ENCODE measurements around the gene KCNK5.

The KCNK5 gene

DNA sequence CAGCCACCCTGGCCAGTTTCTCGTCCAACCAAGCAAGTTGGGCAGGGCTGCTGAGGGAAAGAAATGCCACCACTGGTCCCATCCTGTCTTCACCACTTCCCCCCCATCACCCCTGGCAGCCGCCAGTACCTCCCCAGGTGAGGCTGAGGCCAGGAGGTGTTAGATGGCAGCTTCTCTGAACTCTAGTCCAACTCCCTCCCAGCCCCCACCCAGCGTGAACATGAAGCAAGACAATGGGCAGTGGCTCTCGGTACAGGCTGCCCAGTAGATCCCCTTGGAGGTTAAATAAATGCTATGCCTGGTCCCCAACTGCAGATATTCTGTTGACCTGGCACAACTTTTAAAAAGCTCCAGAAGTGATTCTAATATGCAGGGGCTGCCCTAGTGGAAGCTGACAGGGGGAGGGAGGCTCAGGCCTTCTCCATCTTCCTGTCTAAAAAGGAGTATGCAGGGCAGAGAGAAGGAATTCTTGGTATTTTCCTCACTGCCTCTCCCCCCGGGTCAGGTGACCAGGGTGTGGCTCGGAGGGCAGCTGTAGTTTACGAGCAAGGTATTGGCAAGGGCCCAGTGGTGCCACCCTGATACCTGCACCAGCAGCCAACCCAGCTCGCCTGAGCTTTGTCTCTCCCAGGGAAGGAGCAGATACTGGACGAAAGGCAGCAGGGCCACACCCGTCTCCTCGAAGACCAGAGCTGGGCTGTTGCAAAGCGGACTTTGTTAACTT is 25.7 kb downstream of the KCNK5 start:
- Histone ChIP-seq H3K4me2 (ENCODE audit: low read length) (no peak overlapping the region), H3K9me3 (replicated peaks; ENCODE audit: low read length) (no peaks in the 10 kb centered on the region), H3K4me1 (ENCODE audit: control insufficient read depth, insufficient read depth, low read length) (no peaks in the 10 kb centered on the region), H3K9ac (ENCODE audit: low read depth, low read length) (no peak overlapping the region), H3K27me3 (ENCODE audit: control insufficient read depth, insufficient read depth, low read length) (no peaks in the 10 kb centered on the region), H3K4me3 (ENCODE audit: low read length) (no peak overlapping the region), H3K36me3 (ENCODE audit: insufficient read depth, low read length) (no peaks in the 10 kb centered on the region)

DNA sequence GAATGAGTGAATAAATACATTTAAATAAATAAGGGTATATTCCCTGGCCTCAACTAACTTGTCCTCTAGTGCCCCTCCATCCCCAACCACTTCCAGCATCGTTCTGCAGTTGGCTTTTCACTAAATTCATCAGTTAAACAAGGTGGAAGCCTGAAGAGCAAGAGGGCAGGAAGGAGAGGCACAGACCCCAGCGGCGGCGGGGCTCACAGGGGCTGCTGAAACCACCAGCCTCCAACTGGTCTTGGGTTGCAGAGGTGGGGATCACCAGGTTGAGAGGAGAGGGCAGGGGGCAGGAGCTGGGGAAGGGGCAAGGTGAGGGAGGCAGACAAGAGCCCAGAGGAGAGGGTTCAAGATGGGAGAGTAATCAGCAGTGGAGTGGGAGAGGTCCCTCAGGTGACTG is 27.1 kb downstream of the KCNK5 start:
- no peak overlapping the region for H3K4me3 ChIP-seq (ENCODE audit: low read length)
- H3K4me2 ChIP-seq (ENCODE audit: low read length): no peak overlapping the region
- H3K9ac ChIP-seq (ENCODE audit: low read depth, low read length): no peak overlapping the region
- no peaks in the 10 kb centered on the region for H3K4me1 ChIP-seq (ENCODE audit: control insufficient read depth, insufficient read depth, low read length)
- no peaks in the 10 kb centered on the region for H3K36me3 ChIP-seq (ENCODE audit: insufficient read depth, low read length)
- no peaks in the 10 kb centered on the region for H3K9me3 ChIP-seq (replicated peaks; ENCODE audit: low read length)
- H3K27me3 ChIP-seq (ENCODE audit: control insufficient read depth, insufficient read depth, low read length): no peaks in the 10 kb centered on the region

DNA sequence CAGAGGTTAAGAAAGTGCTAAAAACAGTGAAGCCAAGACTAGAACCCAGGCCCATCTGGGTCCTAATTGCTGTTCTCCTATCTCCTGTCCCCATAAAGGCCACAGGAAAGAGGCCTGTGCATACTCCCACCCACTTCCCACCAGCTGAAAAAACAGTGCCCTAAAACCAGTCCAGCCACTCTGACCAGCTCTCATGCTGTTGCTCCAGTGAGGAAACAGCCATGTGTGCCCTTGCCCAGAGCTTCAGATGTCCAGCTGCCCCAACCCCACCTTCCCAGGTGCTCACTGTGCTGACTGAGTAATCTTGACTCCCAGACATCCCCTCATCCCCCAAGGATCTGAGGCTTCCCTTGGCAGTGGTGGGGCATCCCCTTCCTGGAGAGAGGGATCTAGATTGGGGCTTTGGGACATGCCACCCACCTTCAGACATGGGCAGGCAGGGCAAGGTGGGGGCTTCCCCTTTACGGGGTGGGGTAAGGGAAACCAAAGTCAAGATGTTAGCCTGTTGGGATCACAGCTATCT is 28.7 kb downstream of the KCNK5 start:
- Histone ChIP-seq H3K9ac (ENCODE audit: low read depth, low read length) (no peak overlapping the region), H3K4me1 (ENCODE audit: control insufficient read depth, insufficient read depth, low read length) (no peaks in the 10 kb centered on the region), H3K27me3 (ENCODE audit: control insufficient read depth, insufficient read depth, low read length) (no peaks in the 10 kb centered on the region), H3K4me2 (ENCODE audit: low read length) (no peak overlapping the region), H3K36me3 (ENCODE audit: insufficient read depth, low read length) (no peaks in the 10 kb centered on the region), H3K9me3 (replicated peaks; ENCODE audit: low read length) (no peaks in the 10 kb centered on the region), H3K4me3 (ENCODE audit: low read length) (no peak overlapping the region)

DNA sequence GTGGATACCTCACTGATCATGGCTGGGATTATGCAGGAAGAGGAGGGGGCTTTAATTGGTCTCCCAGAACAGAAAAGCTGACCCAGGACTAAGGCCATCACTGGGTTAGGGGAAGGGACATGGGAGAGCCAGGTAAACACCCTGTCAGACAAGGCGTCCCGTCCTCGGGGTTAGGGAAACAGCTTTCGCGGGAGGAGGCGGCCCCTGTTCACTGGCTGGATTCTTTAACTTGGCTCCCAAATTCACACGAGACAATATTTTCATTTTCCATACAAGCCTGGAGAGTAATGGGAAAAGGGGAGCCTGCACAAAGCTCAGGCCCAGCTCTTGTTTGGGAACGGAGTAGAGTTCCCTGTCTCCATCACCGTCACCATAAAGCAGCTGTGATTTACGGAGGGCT is 29.3 kb downstream of the KCNK5 start:
- Histone ChIP-seq H3K4me2 (ENCODE audit: low read length) (no peak overlapping the region), H3K9me3 (replicated peaks; ENCODE audit: low read length) (no peaks in the 10 kb centered on the region), H3K27me3 (ENCODE audit: control insufficient read depth, insufficient read depth, low read length) (no peaks in the 10 kb centered on the region), H3K4me3 (ENCODE audit: low read length) (no peak overlapping the region), H3K9ac (ENCODE audit: low read depth, low read length) (no peak overlapping the region), H3K36me3 (ENCODE audit: insufficient read depth, low read length) (no peaks in the 10 kb centered on the region), H3K4me1 (ENCODE audit: control insufficient read depth, insufficient read depth, low read length) (no peaks in the 10 kb centered on the region)

DNA sequence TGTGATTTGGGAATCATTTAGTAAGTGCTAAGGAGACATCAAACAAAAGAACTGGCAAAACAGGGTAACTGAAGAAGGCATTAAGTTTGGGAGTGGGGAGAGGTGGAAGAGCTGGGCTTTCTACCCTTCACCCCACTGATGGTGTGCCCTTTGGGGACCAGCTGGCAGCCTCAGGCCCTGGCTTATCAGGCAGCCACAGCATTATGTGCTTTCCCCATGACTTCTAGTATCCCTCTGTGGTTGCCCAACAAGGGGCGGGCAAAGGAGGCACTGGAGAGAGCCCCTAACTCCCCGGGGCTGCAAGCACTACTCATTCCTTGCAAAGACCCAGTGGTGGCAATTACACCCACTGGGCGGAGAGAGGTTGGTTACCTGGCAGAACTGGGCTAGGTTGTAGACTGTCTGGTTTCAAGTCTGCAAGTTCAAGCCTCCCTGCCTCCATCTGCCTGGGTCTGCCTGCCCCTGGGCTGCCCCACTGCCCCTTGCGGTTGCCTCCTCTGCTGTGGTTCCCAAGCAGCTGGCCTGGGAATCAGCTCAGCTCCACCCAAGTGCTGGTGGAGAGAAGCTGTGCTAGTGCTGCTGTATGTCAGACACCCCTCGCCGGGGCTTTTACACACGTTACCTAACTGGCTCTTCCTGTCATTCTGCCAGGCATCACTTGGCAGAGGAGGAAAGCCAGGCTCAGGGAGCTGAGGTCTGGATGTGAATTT is 29.9 kb downstream of the KCNK5 start:
- Histone ChIP-seq H3K9me3 (replicated peaks; ENCODE audit: low read length) (no peaks in the 10 kb centered on the region), H3K9ac (ENCODE audit: low read depth, low read length) (no peak overlapping the region), H3K4me3 (ENCODE audit: low read length) (no peak overlapping the region), H3K27me3 (ENCODE audit: control insufficient read depth, insufficient read depth, low read length) (no peaks in the 10 kb centered on the region), H3K36me3 (ENCODE audit: insufficient read depth, low read length) (no peaks in the 10 kb centered on the region), H3K4me2 (ENCODE audit: low read length) (no peak overlapping the region), H3K4me1 (ENCODE audit: control insufficient read depth, insufficient read depth, low read length) (no peaks in the 10 kb centered on the region)

DNA sequence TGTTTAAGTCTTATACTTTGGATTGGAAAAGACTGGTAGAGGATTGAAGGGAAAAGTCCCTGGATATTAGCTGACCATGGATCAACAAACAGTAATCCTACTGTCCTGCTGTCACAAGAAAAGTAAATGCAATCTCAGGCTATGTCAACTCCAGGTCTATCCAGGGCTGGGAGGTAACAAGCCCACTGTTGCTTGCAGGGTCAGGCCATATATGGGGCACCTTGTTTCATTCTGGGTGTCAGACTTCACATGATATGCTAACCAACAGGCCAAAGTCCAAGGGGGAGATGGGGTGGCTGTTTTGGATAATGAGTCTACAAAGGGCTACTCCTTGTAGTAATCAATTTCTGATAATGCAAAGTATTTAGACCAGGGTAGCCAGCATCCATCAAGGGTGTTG is 30.7 kb downstream of the KCNK5 start:
- Histone ChIP-seq H3K4me2 (ENCODE audit: low read length) (no peak overlapping the region), H3K4me1 (ENCODE audit: control insufficient read depth, insufficient read depth, low read length) (no peaks in the 10 kb centered on the region), H3K36me3 (ENCODE audit: insufficient read depth, low read length) (no peaks in the 10 kb centered on the region), H3K9me3 (replicated peaks; ENCODE audit: low read length) (no peaks in the 10 kb centered on the region), H3K9ac (ENCODE audit: low read depth, low read length) (no peak overlapping the region), H3K4me3 (ENCODE audit: low read length) (no peak overlapping the region), H3K27me3 (ENCODE audit: control insufficient read depth, insufficient read depth, low read length) (no peaks in the 10 kb centered on the region)

DNA sequence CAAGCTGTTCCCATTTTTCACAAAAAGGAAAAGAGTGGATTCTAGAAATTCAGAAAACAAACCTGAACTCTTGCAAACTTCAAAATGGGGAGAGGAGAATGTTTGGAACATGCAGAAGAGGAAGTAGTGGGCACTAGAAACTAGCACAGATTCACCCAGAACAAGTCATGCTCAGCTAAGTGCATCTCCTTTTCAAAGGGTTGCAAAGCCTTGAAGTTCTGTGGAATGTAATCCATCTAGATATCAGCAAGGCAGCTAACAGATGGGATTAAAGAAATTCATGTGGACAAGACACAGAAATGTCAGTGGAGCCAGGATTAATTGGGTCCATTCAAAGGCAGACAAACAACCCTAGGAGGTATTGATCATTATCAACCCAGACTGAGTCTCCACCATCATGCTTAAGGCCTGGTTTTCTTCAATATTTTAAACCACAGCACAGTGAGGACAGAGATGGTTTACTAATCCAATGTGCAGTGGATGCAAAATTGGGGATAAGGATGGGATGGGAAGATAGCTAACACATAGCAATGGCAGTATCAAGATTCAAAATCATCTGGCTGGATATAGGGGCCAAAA is 31.3 kb downstream of the KCNK5 start:
- Histone ChIP-seq H3K9me3 (replicated peaks; ENCODE audit: low read length) (no peaks in the 10 kb centered on the region), H3K36me3 (ENCODE audit: insufficient read depth, low read length) (no peaks in the 10 kb centered on the region), H3K4me2 (ENCODE audit: low read length) (no peak overlapping the region), H3K4me1 (ENCODE audit: control insufficient read depth, insufficient read depth, low read length) (no peaks in the 10 kb centered on the region), H3K4me3 (ENCODE audit: low read length) (no peak overlapping the region), H3K27me3 (ENCODE audit: control insufficient read depth, insufficient read depth, low read length) (no peaks in the 10 kb centered on the region), H3K9ac (ENCODE audit: low read depth, low read length) (no peak overlapping the region)

DNA sequence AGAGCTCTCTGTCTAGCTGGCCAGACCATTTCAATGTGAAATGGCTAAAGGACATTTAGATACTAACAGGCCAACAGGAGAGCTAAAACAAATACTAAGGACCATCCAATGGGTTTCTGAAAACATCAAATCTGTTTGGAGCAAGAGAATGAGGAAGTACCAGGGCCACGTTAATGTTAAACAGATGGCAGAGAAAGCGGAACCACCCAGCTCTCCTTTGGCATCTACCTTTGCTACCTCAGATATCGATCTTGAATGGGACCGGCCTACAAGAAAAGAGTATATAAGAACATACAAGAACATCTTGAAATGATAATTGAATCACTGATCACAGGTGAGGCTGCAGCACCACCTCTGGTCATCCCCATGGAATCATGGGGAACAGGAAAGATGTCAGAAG is 31.8 kb downstream of the KCNK5 start:
- no peaks in the 10 kb centered on the region for H3K27me3 ChIP-seq (ENCODE audit: control insufficient read depth, insufficient read depth, low read length)

DNA sequence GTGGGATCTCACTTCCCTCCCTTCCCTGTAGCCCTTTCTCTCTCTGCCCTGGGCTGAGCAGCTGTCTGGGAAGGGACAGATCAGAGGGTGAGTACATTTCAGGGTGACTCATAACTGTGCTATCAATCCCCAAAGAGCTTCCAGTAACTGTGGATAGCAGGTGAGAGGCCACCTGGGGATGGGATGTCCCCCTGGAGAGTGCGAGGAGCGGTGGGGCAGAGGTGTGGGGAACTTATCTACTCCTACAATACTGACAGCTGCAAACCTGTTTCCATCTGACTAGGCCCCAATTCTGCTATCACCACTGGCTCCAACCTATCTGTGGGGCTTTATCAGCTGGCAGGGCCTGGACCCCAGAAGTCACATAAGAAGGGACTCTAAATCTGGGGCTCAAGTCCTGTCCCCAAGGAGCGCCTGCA is 32.6 kb downstream of the KCNK5 start:
- no peaks in the 10 kb centered on the region for H3K27me3 ChIP-seq (ENCODE audit: control insufficient read depth, insufficient read depth, low read length)
- H3K4me3 ChIP-seq (ENCODE audit: low read length): no peak overlapping the region
- no peaks in the 10 kb centered on the region for H3K36me3 ChIP-seq (ENCODE audit: insufficient read depth, low read length)
- no peak overlapping the region for H3K4me2 ChIP-seq (ENCODE audit: low read length)
- H3K9me3 ChIP-seq (replicated peaks; ENCODE audit: low read length): no peaks in the 10 kb centered on the region
- H3K4me1 ChIP-seq (ENCODE audit: control insufficient read depth, insufficient read depth, low read length): no peaks in the 10 kb centered on the region
- H3K9ac ChIP-seq (ENCODE audit: low read depth, low read length): no peak overlapping the region

More for the DNA sequence above, 31.8 kb downstream of the KCNK5 start:
- Histone ChIP-seq H3K4me1 (ENCODE audit: control insufficient read depth, insufficient read depth, low read length) (no peaks in the 10 kb centered on the region), H3K4me2 (ENCODE audit: low read length) (no peak overlapping the region), H3K36me3 (ENCODE audit: insufficient read depth, low read length) (no peaks in the 10 kb centered on the region), H3K9me3 (replicated peaks; ENCODE audit: low read length) (no peaks in the 10 kb centered on the region), H3K9ac (ENCODE audit: low read depth, low read length) (no peak overlapping the region), H3K4me3 (ENCODE audit: low read length) (no peak overlapping the region)

DNA sequence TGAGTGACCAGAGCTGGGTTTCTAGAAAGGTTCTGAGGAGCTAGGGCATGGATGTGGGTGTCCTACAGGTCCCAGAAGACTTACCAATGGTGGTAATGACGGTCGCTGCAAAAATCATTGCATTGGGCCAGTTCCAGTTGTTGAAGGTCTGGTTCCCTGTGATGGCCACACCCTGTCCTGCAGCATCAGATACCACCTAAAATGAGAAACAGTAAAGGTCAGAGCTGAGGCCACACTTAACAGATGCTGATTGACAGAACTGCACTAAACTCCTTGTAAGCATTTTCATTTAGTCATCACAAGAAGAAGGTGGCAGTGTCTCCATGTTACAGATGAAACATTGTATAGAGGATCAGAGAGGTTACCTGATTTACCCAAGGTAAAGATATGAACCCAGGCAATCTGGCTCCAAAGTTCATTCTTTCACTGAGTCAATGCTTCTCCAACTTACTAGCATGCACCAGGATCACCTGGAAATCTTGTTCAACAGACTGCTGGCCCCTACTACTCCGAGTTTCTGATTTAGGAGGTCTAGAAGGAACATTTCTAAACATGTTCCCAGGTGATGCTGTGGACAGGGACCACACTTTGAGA is 33.4 kb downstream of the KCNK5 start:
- Histone ChIP-seq H3K27me3 (ENCODE audit: control insufficient read depth, insufficient read depth, low read length) (no peaks in the 10 kb centered on the region), H3K4me2 (ENCODE audit: low read length) (no peak overlapping the region), H3K36me3 (ENCODE audit: insufficient read depth, low read length) (no peaks in the 10 kb centered on the region), H3K4me1 (ENCODE audit: control insufficient read depth, insufficient read depth, low read length) (no peaks in the 10 kb centered on the region), H3K4me3 (ENCODE audit: low read length) (no peak overlapping the region), H3K9ac (ENCODE audit: low read depth, low read length) (no peak overlapping the region), H3K9me3 (replicated peaks; ENCODE audit: low read length) (no peaks in the 10 kb centered on the region)

DNA sequence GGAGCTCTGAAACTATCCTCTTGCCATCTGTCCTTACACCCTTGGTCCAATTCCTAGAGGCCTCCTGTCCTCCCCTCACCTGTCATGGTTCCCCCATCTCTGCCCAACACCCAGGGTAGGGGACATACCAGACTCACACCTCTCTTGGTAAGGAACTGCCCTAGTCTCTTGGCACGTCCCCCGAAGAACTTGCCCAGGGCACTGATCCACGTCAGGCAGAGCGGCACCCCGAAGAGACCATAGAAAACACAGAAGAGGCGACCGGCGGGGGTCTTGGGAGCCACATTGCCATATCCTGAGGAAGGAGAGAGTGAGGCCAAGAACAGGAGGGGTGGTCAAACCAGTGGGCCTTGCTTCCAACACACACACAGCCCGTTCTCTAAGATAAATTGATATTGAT is 34.8 kb downstream of the KCNK5 start:
- H3K4me1 ChIP-seq (ENCODE audit: control insufficient read depth, insufficient read depth, low read length): no peaks in the 10 kb centered on the region
- no peak overlapping the region for H3K4me3 ChIP-seq (ENCODE audit: low read length)
- no peak overlapping the region for H3K4me2 ChIP-seq (ENCODE audit: low read length)
- no peaks in the 10 kb centered on the region for H3K27me3 ChIP-seq (ENCODE audit: control insufficient read depth, insufficient read depth, low read length)
- no peak overlapping the region for H3K9ac ChIP-seq (ENCODE audit: low read depth, low read length)
- no peaks in the 10 kb centered on the region for H3K36me3 ChIP-seq (ENCODE audit: insufficient read depth, low read length)
- H3K9me3 ChIP-seq (replicated peaks; ENCODE audit: low read length): no peaks in the 10 kb centered on the region
